HCT116 (cell line): ENCODE data around the gene PLA1A. TPM values are rescaled to one million over a fixed set of nuclear protein-coding genes. Genes with fewer than 3 reads are reported as not detected.

ENCODE experiments used
- ATAC-seq: fragments of 200-7000 bp; cut with Tn5 transposase; 2 replicates; pipeline ENCODE4 v1.9.1; 2020; ENCODE audit warnings: mild to moderate bottlenecking, moderate library complexity
- BruUV-seq: library from RNA; stranded (reverse); fragments of 400-500 nt; replicated peaks from 2 replicates; lab custom pipeline; 2021; lab: Mats Ljungman, UMichigan
- CTCF ChIA-PET: fragments of 300-600 bp; sonication (Branson Sonifier 250); formaldehyde crosslinking; loops from one replicate; lab custom pipeline; 2021; ENCODE audit warnings: antibody characterized with exemption; lab: Charles Lee
- POLR2A ChIA-PET: fragments of 300-600, 350-600 bp; sonication (Branson Sonifier 250); formaldehyde crosslinking; loops from one replicate; lab custom pipeline; 2021; ENCODE audit warnings: antibody characterized with exemption; lab: Charles Lee
- RAD21 ChIA-PET, 2 experiments: fragments of 300-600 bp; sonication (Branson Sonifier 250); formaldehyde crosslinking; loops; one replicate each; lab custom pipeline; 2023; ENCODE audit warnings: low total read pairs in 2 of 2; ENCODE audit not compliant: uncharacterized antibody in 2 of 2, unreplicated experiment in 2 of 2, low non-redundant PET in 1 of 2; lab: Charles Lee
- DNase-seq: peaks from one replicate; pipeline ENCODE4 v3.0.0-alpha.2; 2010; ENCODE audit warnings: low read depth, low spot score
- H2AFZ ChIP-seq: fragments of 200-600 bp; shearing (Covaris generic), sonication (generic); 2 replicates; pipeline ENCODE4 v1.6.1; 2017; ENCODE audit warnings: low read depth, mixed run types, mixed read lengths, antibody characterized with exemption, low read length; ENCODE audit not compliant: poor library complexity, severe bottlenecking
- H3K27ac ChIP-seq: 2 replicates; pipeline ENCODE4 v1.5.1; 2012; ENCODE audit warnings: low read depth, low read length
- H3K27me3 ChIP-seq: fragments of 200-600 bp; sonication (generic); 2 replicates; pipeline ENCODE4 v1.6.1; 2016; ENCODE audit warnings: mixed run types, low read length, mixed read lengths; ENCODE audit not compliant: insufficient read depth
- H3K36me3 ChIP-seq, 2 experiments: fragments of 200-500 bp in 1 of 2; fragments of 200-600 bp in 1 of 2; sonication (Bioruptor generic) in 1 of 2; sonication (generic) in 1 of 2; 2 replicates each; pipeline versions ENCODE4 v1.5.1 to v1.6.1; 2014 to 2016; ENCODE audit warnings: low read length in 2 of 2, inconsistent platforms in 1 of 2, mixed read lengths in 1 of 2, mixed run types in 1 of 2; ENCODE audit not compliant: insufficient read depth in 2 of 2, control insufficient read depth in 1 of 2
- H3K4me1 ChIP-seq, 2 experiments: fragments of 200-600 bp in 1 of 2; sonication (generic) in 1 of 2; 2 replicates each; pipeline versions ENCODE4 v1.5.1 to v1.6.1; 2012 to 2017; ENCODE audit warnings: low read length in 2 of 2, inconsistent platforms in 1 of 2, mild to moderate bottlenecking in 1 of 2, mixed read lengths in 1 of 2, mixed run types in 1 of 2, moderate library complexity in 1 of 2; ENCODE audit not compliant: insufficient read depth in 2 of 2, control insufficient read depth in 1 of 2
- H3K4me2 ChIP-seq: fragments of 200-600 bp; sonication (generic); 2 replicates; pipeline ENCODE4 v1.6.1; 2017; ENCODE audit warnings: mixed run types, low read length, mixed read lengths
- H3K4me3 ChIP-seq, 2 experiments: fragments of 200-600 bp in 1 of 2; sonication (generic) in 1 of 2; replicated peaks in 1 of 2; 2 replicates each; pipeline ENCODE4 v1.5.1; 2011 to 2016; ENCODE audit warnings: low read length in 2 of 2, control low read depth in 1 of 2, low read depth in 1 of 2, mild to moderate bottlenecking in 1 of 2, mixed read lengths in 1 of 2, mixed run types in 1 of 2
- H3K79me2 ChIP-seq: fragments of 200-600 bp; sonication (generic); 2 replicates; pipeline ENCODE4 v1.6.1; 2017; ENCODE audit warnings: mild to moderate bottlenecking, mixed run types, low read length, moderate library complexity, mixed read lengths; ENCODE audit not compliant: insufficient read depth
- H3K9ac ChIP-seq: fragments of 200-600 bp; sonication (generic); 2 replicates; pipeline ENCODE4 v1.6.1; 2016; ENCODE audit warnings: low read length, mixed read lengths
- H3K9me2 ChIP-seq: fragments of 200-600 bp; sonication (generic), shearing (Covaris generic); 2 replicates; pipeline ENCODE4 v1.6.1; 2017; ENCODE audit warnings: mixed run types, mild to moderate bottlenecking, moderate library complexity; ENCODE audit not compliant: insufficient read depth
- H3K9me3 ChIP-seq, 2 experiments: fragments of 200-500 bp in 1 of 2; fragments of 200-600 bp in 1 of 2; sonication (Bioruptor generic) in 1 of 2; sonication (generic) in 1 of 2; 2 replicates each; pipeline ENCODE4 v1.6.1; 2014 to 2017; ENCODE audit warnings: low read length in 2 of 2, mixed read lengths in 2 of 2, inconsistent platforms in 1 of 2, low read depth in 1 of 2, mild to moderate bottlenecking in 1 of 2, mixed run types in 1 of 2, moderate library complexity in 1 of 2; ENCODE audit not compliant: control insufficient read depth in 1 of 2, insufficient read depth in 1 of 2
- H4K20me1 ChIP-seq: fragments of 200-600 bp; sonication (generic), shearing (Covaris generic); 2 replicates; pipeline ENCODE4 v1.6.1; 2017; ENCODE audit warnings: mixed run types, mild to moderate bottlenecking, moderate library complexity; ENCODE audit not compliant: insufficient read depth
- CEBPB ChIP-seq: IDR thresholded peaks from 2 replicates; pipeline ENCODE4 v1.6.1; 2012; ENCODE audit warnings: low read depth
- EZH2phosphoT487 ChIP-seq: fragments of 200-600 bp; IDR thresholded peaks from 2 replicates; pipeline ENCODE4 v1.6.1; 2018; ENCODE audit warnings: antibody characterized with exemption, borderline replicate concordance
- POLR2AphosphoS5 ChIP-seq: IDR thresholded peaks from 2 replicates; pipeline ENCODE4 v1.6.1; 2011; ENCODE audit warnings: mild to moderate bottlenecking, low read depth, low read length, moderate library complexity
- RAD21 ChIP-seq: IDR thresholded peaks from 2 replicates; pipeline ENCODE4 v1.6.1; 2012; ENCODE audit warnings: low read depth, mild to moderate bottlenecking
- intact Hi-C: fragments of 100-400 bp; cut with micrococcal nuclease; formaldehyde crosslinking; loops from 2 replicates; pipeline ENCODE4 v1.10.0; 2022
- total RNA-seq: library from RNA; stranded (reverse); gene quantifications from one replicate; pipeline ENCODE4 v1.2.1, GENCODE V29; 2021; ENCODE audit not compliant: unreplicated experiment
- TF ChIP-seq, protein P1 (sequence below): IDR thresholded peaks from 2 replicates; pipeline ENCODE4 v1.6.1; 2012; ENCODE audit warnings: low read depth
- TF ChIP-seq, protein P2 (sequence below): IDR thresholded peaks from 2 replicates; pipeline ENCODE4 v1.6.1; 2012

PLA1A gene
- total RNA-seq, 1 experiment from 2014 or later: not detected

DNA sequence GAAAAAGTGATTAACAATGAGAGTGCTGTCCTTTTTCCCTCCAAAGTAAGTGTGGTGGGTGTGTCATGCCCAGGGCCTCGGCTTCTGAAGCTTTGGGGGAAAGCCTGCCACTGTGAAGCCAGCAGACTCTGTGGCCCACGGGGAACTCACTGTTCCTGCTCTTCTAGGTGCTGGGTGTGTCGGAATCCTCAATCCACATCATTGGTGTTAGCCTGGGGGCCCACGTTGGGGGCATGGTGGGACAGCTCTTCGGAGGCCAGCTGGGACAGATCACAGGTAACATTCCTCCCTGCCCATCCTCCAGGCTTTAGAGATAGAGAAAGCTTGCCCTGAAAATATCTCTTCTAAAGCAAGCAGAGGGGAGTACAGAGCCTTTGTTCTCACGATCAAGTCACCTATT is 11.6 kb downstream of the PLA1A start (continued):
- TF ChIP-seq, protein P1, sequence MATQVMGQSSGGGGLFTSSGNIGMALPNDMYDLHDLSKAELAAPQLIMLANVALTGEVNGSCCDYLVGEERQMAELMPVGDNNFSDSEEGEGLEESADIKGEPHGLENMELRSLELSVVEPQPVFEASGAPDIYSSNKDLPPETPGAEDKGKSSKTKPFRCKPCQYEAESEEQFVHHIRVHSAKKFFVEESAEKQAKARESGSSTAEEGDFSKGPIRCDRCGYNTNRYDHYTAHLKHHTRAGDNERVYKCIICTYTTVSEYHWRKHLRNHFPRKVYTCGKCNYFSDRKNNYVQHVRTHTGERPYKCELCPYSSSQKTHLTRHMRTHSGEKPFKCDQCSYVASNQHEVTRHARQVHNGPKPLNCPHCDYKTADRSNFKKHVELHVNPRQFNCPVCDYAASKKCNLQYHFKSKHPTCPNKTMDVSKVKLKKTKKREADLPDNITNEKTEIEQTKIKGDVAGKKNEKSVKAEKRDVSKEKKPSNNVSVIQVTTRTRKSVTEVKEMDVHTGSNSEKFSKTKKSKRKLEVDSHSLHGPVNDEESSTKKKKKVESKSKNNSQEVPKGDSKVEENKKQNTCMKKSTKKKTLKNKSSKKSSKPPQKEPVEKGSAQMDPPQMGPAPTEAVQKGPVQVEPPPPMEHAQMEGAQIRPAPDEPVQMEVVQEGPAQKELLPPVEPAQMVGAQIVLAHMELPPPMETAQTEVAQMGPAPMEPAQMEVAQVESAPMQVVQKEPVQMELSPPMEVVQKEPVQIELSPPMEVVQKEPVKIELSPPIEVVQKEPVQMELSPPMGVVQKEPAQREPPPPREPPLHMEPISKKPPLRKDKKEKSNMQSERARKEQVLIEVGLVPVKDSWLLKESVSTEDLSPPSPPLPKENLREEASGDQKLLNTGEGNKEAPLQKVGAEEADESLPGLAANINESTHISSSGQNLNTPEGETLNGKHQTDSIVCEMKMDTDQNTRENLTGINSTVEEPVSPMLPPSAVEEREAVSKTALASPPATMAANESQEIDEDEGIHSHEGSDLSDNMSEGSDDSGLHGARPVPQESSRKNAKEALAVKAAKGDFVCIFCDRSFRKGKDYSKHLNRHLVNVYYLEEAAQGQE: no peak
- TF ChIP-seq, protein P2, sequence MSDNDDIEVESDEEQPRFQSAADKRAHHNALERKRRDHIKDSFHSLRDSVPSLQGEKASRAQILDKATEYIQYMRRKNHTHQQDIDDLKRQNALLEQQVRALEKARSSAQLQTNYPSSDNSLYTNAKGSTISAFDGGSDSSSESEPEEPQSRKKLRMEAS: no peak
- TF ChIP-seq POLR2AphosphoS5 (no peak), CEBPB (no peak), RAD21 (no peak)

DNA sequence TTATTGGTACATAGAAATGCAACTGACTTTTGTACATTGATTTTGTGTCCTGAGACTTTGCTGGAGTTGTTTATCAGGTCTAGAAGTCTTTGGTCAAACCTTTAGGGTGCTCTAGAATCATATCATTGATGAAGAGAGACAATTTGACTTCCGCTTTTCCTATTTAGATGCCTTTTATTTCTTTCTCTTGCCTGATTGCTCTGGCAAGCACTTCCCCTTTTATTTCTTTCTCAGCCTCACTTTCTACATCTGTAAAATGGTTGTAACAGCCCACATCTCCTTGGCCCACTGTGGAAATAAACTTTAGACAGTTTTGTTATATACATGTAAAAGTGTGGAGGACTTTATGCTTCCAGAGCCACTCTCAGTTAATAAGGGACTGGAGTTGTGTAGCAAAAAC is 14.0 kb downstream of the PLA1A start:
- TF ChIP-seq EZH2phosphoT487: no peak
- no peaks in the 10 kb centered on the region for H3K79me2 ChIP-seq
- no peak overlapping the region for H3K9ac ChIP-seq
- no peak overlapping the region for H3K4me3 ChIP-seq
- no peak for ATAC-seq
- no peaks in the 10 kb centered on the region for H3K9me2 ChIP-seq
- intact Hi-C loops: no loop called here
- CTCF ChIA-PET: no interaction called here
- peaks cover 6% of the 10 kb centered on the region; the same call in 1 of the 2 replicates for H3K27me3 ChIP-seq
- no peak overlapping the region for H3K4me2 ChIP-seq
- no peak overlapping the region for H2AFZ ChIP-seq
- no peak for DNase-seq
- no peaks in the 10 kb centered on the region; a peak in 1 of 4 replicates for H3K9me3 ChIP-seq
- BruUV-seq: no TSS peak
- no peak overlapping the region for H3K27ac ChIP-seq
- no peaks in the 10 kb centered on the region for H4K20me1 ChIP-seq
- H3K4me1 ChIP-seq: no peaks in the 10 kb centered on the region
- RAD21 ChIA-PET: no interaction called here
- H3K36me3 ChIP-seq: no peaks in the 10 kb centered on the region
- POLR2A ChIA-PET: no interaction called here
